Subcutaneous abdominal adipose tissue (tissue), 5 donors: Measurements from ENCODE around the gene GH1.

Experiments used
- H3K27ac ChIP-seq: one replicate; pipeline ENCODE4 v1.7.0; 2013; ENCODE audit warnings: low read depth, mild to moderate bottlenecking, inconsistent platforms, low read length, moderate library complexity
- H3K27me3 ChIP-seq, 5 donors: one replicate each; pipeline ENCODE4 v1.7.0; 2013; ENCODE audit warnings: low read length in 5 of 5, inconsistent platforms in 1 of 5; ENCODE audit not compliant: control insufficient read depth in 5 of 5, insufficient read depth in 4 of 5
- H3K36me3 ChIP-seq, 5 donors: one replicate each; pipeline ENCODE4 v1.7.0; 2013; ENCODE audit warnings: low read length in 5 of 5; ENCODE audit not compliant: control insufficient read depth in 5 of 5, insufficient read depth in 5 of 5
- H3K4me1 ChIP-seq, 5 donors: one replicate each; pipeline ENCODE4 v1.7.0; 2013; ENCODE audit warnings: low read length in 5 of 5, mild to moderate bottlenecking in 3 of 5, moderate library complexity in 1 of 5; ENCODE audit not compliant: control insufficient read depth in 5 of 5, insufficient read depth in 5 of 5
- H3K4me3 ChIP-seq, 5 donors: one replicate each; pipeline ENCODE4 v1.7.0; 2013; ENCODE audit warnings: low read length in 5 of 5, low read depth in 1 of 5
- H3K9ac ChIP-seq, 5 donors: one replicate each; pipeline ENCODE4 v1.7.0; 2013; ENCODE audit warnings: low read length in 5 of 5, mild to moderate bottlenecking in 4 of 5, moderate library complexity in 3 of 5
- H3K9me3 ChIP-seq, 5 donors: one replicate each; pipeline ENCODE4 v1.7.0; 2013; ENCODE audit warnings: low read length in 5 of 5; ENCODE audit not compliant: control insufficient read depth in 5 of 5
- donor health status: healthy.
- donor health status: healthy.
- donor health status: healthy.
- donor health status: healthy.
- donor health status: healthy.

The GH1 gene

GRCh38 chr17:63945784-63946439 is 27.3 kb upstream of the GH1 start:
- Histone ChIP-seq H3K27me3 (peaks cover 0 to 10% (median 4%) of the 10 kb centered on the region in 5 donors), H3K9me3 (no peaks in the 10 kb centered on the region), H3K27ac (no peak overlapping the region), H3K4me1 (peaks cover 0 to 16% (median 5%) of the 10 kb centered on the region in 5 donors), H3K4me3 (no peak overlapping the region), H3K9ac (no peak overlapping the region), H3K36me3 (peaks cover 0 to 68% (median 48%) of the 10 kb centered on the region in 5 donors)

DNA sequence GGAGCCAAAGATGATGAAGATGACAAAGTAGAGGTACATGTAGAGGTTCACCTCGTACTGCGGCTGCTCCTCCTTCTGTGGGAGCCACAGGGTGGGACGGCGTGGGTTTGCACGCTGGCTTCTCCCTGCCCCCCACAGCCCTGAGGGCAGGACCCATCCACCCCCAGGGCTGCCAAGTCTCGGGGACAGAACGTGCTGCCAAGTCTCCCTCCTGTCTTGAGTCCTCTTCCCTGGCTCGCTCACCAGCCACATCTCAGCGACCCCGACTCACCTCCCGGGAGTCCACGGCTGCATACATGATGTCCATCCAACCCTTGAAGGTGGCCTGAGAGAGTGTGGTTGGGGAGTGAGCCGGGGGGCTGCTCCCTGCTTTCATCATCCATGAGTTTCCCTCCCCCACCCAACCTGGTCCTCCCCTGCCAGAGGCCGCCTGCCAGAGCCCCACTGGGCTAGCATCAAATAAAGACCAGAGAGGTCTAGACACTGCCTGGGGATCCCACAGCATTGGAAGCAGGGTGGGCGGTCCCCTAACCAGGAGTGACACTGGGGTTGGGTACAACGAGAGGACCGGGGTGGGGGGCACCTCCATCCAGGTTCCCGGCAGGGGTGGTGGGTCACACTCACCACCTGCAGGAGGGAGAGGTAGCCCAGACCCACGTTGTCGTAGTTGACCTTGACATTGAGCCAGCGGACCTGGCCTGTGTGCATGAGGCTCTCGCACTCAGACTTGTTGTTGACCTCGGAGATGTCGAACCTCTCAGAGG is 26.3 kb upstream of the GH1 start:
- H3K27me3 ChIP-seq = peaks cover 0 to 8% (median 3%) of the 10 kb centered on the region in 5 donors
- H3K4me1 ChIP-seq = peaks cover 0 to 15% (median 4%) of the 10 kb centered on the region in 5 donors
- H3K27ac ChIP-seq = no peak overlapping the region
- peaks cover 0 to 71% (median 50%) of the 10 kb centered on the region in 5 donors for H3K36me3 ChIP-seq
- no peaks in the 10 kb centered on the region for H3K9me3 ChIP-seq
- H3K4me3 ChIP-seq = no peak overlapping the region
- no peak overlapping the region for H3K9ac ChIP-seq

- Histone ChIP-seq H3K9ac (no peak overlapping the region), H3K4me3 (no peak overlapping the region), H3K9me3 (no peaks in the 10 kb centered on the region), H3K27me3 (peaks cover 0 to 3% (median 0%) of the 10 kb centered on the region in 5 donors), H3K36me3 (peaks cover 0 to 75% (median 45%) of the 10 kb centered on the region in 5 donors), H3K4me1 (peaks cover 0 to 23% (median 5%) of the 10 kb centered on the region in 5 donors), H3K27ac (no peak overlapping the region)
These were observed 25.1 kb upstream of the GH1 start for GRCh38 chr17:63943745-63944144.

GRCh38 chr17:63942309-63942985 is 23.8 kb upstream of the GH1 start:
- Histone ChIP-seq H3K4me1 (peaks cover 0 to 30% (median 5%) of the 10 kb centered on the region in 5 donors), H3K36me3 (peaks cover 0 to 66% (median 40%) of the 10 kb centered on the region in 5 donors), H3K4me3 (no peak overlapping the region), H3K9me3 (no peaks in the 10 kb centered on the region), H3K27me3 (peaks cover 0 to 3% (median 0%) of the 10 kb centered on the region in 5 donors), H3K9ac (no peak overlapping the region), H3K27ac (no peak overlapping the region)

- H3K36me3 ChIP-seq = peaks cover 0 to 66% (median 40%) of the 10 kb centered on the region in 5 donors
- no peak overlapping the region for H3K27ac ChIP-seq
- H3K9me3 ChIP-seq = no peaks in the 10 kb centered on the region
- no peaks in the 10 kb centered on the region for H3K27me3 ChIP-seq
- peaks cover 0 to 26% (median 4%) of the 10 kb centered on the region in 5 donors for H3K4me1 ChIP-seq
- no peak overlapping the region for H3K4me3 ChIP-seq
- no peak overlapping the region for H3K9ac ChIP-seq
These were observed 23.1 kb upstream of the GH1 start for GRCh38 chr17:63941751-63942150.

DNA sequence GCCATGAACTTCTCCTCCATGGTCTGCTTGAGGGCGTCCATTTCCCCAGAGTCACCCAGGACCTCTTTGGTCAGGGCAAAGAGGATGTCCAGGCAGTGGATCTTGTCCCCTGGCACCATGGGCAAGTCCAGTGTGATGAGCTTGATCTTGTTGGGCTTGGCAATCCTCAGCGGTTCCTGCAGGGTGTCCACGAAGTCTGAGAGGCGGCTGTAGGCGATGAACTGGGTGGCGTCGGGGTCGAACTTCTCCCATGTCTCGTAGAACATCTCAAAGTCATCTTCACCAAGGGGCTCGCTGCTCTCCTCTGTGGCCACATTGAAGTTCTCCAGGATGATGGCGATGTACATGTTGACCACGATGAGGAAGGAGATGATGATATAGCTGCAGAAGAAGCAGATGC is 22.5 kb upstream of the GH1 start:
- H3K27ac ChIP-seq = no peak overlapping the region
- peaks cover 0 to 21% (median 0%) of the 10 kb centered on the region in 5 donors for H3K4me1 ChIP-seq
- H3K27me3 ChIP-seq = no peaks in the 10 kb centered on the region
- H3K4me3 ChIP-seq = no peak overlapping the region
- H3K9ac ChIP-seq = no peak overlapping the region
- H3K9me3 ChIP-seq = no peaks in the 10 kb centered on the region
- H3K36me3 ChIP-seq = peaks cover 0 to 63% (median 40%) of the 10 kb centered on the region in 5 donors

- peaks cover 0 to 19% (median 0%) of the 10 kb centered on the region in 5 donors for H3K4me1 ChIP-seq
- H3K27ac ChIP-seq = no peak overlapping the region
- no peaks in the 10 kb centered on the region for H3K27me3 ChIP-seq
- H3K9me3 ChIP-seq = no peaks in the 10 kb centered on the region
- H3K36me3 ChIP-seq = peaks cover 0 to 63% (median 39%) of the 10 kb centered on the region in 5 donors
- H3K4me3 ChIP-seq = no peak overlapping the region
- H3K9ac ChIP-seq = no peak overlapping the region
These were observed 21.9 kb upstream of the GH1 start for GRCh38 chr17:63940584-63940983.

DNA sequence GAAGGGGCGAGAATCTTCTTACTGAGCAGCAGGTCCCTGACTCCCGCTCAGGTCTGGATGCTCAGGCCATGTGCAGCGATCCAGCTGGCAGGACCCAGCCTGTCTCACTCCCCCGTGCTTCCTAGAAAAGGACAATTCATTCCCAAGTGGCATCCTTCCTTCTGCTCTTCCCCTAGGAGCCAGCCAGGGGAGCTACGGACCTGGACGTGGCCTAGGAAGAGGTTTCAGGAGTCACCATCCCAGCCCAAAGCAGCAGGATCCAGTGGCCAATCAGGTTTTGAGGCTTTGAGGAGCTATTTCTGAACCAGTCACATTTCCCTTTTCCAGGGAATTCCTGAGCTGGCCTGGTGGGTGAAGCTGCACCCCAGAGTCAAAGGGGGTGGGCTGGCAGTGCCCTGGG is 21.2 kb upstream of the GH1 start:
- Histone ChIP-seq H3K4me3 (no peak overlapping the region), H3K36me3 (peaks cover 0 to 57% (median 32%) of the 10 kb centered on the region in 5 donors), H3K27me3 (no peaks in the 10 kb centered on the region), H3K9me3 (no peaks in the 10 kb centered on the region), H3K27ac (no peak overlapping the region), H3K9ac (no peak overlapping the region), H3K4me1 (peaks cover 0 to 19% (median 0%) of the 10 kb centered on the region in 5 donors)

DNA sequence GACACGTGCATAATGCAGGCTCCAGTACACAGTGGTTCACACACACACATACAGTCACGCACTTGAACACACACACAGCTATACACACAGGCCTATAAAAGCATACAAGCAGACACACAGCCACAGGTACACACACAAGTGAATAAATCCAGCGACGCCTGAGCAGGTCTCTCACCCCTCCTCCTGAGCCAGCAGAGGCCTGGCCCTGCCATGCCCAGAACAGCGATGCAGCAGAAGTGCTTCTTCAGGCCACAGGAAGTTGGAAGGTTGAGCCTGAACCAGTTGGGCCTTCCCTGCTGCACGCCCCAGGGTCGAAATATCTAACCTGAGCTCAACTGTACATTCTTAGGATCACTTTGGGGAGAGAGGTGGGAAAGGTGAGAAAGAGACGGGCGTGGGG is 20.8 kb upstream of the GH1 start:
- Histone ChIP-seq H3K9me3 (no peaks in the 10 kb centered on the region), H3K36me3 (peaks cover 0 to 52% (median 28%) of the 10 kb centered on the region in 5 donors), H3K4me1 (peaks cover 0 to 19% (median 0%) of the 10 kb centered on the region in 5 donors), H3K9ac (no peak overlapping the region), H3K4me3 (no peak overlapping the region), H3K27me3 (peaks cover 0 to 3% (median 0%) of the 10 kb centered on the region in 5 donors), H3K27ac (no peak overlapping the region)
